H1 (cell line): ENCODE results near the gene SPTBN1. TPM values are rescaled to one million over a fixed set of nuclear protein-coding genes. Genes with fewer than 3 reads are reported as not detected.

Experiments
- CTCF ChIA-PET: fragments of 300-600 bp; sonication (Branson Sonifier 250); formaldehyde crosslinking; loops from one replicate; lab custom pipeline; 2021; ENCODE audit not compliant: partially characterized antibody; lab: Charles Lee
- POLR2A ChIA-PET: fragments of 300-600 bp; sonication (Branson Sonifier 250); formaldehyde crosslinking; loops from one replicate; lab custom pipeline; 2021; ENCODE audit warnings: inconsistent platforms; ENCODE audit not compliant: partially characterized antibody; lab: Charles Lee
- DNase-seq, 2 experiments: peaks; one replicate each; pipeline versions ENCODE4 v3.0.0 to v3.0.0-alpha.2; 2010 to 2022; ENCODE audit warnings: low spot score in 2 of 2, low read depth in 1 of 2, mixed read lengths in 1 of 2
- FAIRE-seq: peaks from 2 replicates; lab custom pipeline; 2011; peaks lifted over from hg19 to GRCh38; lab: Jason Lieb, UNC
- H2AFZ ChIP-seq: 2 replicates; pipeline ENCODE4 v1.8.1; 2012; ENCODE audit warnings: low read length, inconsistent platforms
- H2AK5ac ChIP-seq: 2 replicates; pipeline ENCODE4 v1.6.1; 2013; ENCODE audit warnings: low read depth, low read length
- H2BK120ac ChIP-seq: replicated peaks from 2 replicates; pipeline ENCODE3; 2013; ENCODE audit warnings: low read depth, low read length, inconsistent platforms
- H2BK12ac ChIP-seq: 2 replicates; pipeline ENCODE4 v1.6.1; 2013; ENCODE audit warnings: low read depth, low read length
- H2BK15ac ChIP-seq: 2 replicates; pipeline ENCODE4 v1.6.1; 2013; ENCODE audit warnings: low read length
- H2BK20ac ChIP-seq: 2 replicates; pipeline ENCODE4 v1.6.1; 2013; ENCODE audit warnings: low read length
- H2BK5ac ChIP-seq: 2 replicates; pipeline ENCODE4 v1.6.1; 2013; ENCODE audit warnings: low read depth, low read length
- H3K14ac ChIP-seq: 2 replicates; pipeline ENCODE4 v1.6.1; 2013; ENCODE audit warnings: inconsistent platforms; ENCODE audit not compliant: insufficient read length
- H3K18ac ChIP-seq: 2 replicates; pipeline ENCODE4 v1.6.1; 2013; ENCODE audit warnings: low read length; ENCODE audit errors: extremely low read depth
- H3K23ac ChIP-seq: 2 replicates; pipeline ENCODE4 v1.6.1; 2013; ENCODE audit warnings: inconsistent platforms; ENCODE audit not compliant: insufficient read length
- H3K23me2 ChIP-seq: 2 replicates; pipeline ENCODE4 v1.6.1; 2013; ENCODE audit warnings: low read depth, low read length
- H3K27ac ChIP-seq: 2 replicates; pipeline ENCODE4 v1.6.1; 2011; ENCODE audit warnings: low read depth, low read length, inconsistent platforms
- H3K27me3 ChIP-seq, 4 experiments: replicated peaks in 1 of 4; 1 replicate in 1 of 4; 2 replicates in 3 of 4; pipeline versions ENCODE4 v1.6.1 to v1.8.1; 2011 to 2013; ENCODE audit warnings: low read length in 3 of 4, mild to moderate bottlenecking in 3 of 4, inconsistent platforms in 2 of 4, mixed read lengths in 2 of 4, moderate library complexity in 1 of 4; ENCODE audit not compliant: control insufficient read depth in 3 of 4, insufficient read depth in 3 of 4; ENCODE audit errors: extremely low read depth in 1 of 4
- H3K36me3 ChIP-seq, 4 experiments: 2 replicates each; pipeline versions ENCODE4 v1.6.1 to v1.8.1; 2011 to 2013; ENCODE audit warnings: mild to moderate bottlenecking in 4 of 4, low read length in 3 of 4, moderate library complexity in 2 of 4, control low read depth in 1 of 4, inconsistent platforms in 1 of 4; ENCODE audit not compliant: insufficient read depth in 4 of 4, control insufficient read depth in 2 of 4
- H3K4ac ChIP-seq: replicated peaks from 2 replicates; pipeline ENCODE3; 2013; ENCODE audit warnings: low read length, low read depth, mixed read lengths, inconsistent platforms; ENCODE audit not compliant: insufficient read length
- H3K4me1 ChIP-seq, 4 experiments: replicated peaks in 1 of 4; 1 replicate in 1 of 4; 2 replicates in 3 of 4; pipeline versions ENCODE4 v1.6.1 to v1.8.1; 2011 to 2013; ENCODE audit warnings: low read length in 3 of 4, inconsistent platforms in 2 of 4, mixed read lengths in 1 of 4; ENCODE audit not compliant: insufficient read depth in 4 of 4, control insufficient read depth in 3 of 4
- H3K4me2 ChIP-seq, 2 experiments: 2 replicates each; pipeline versions ENCODE4 v1.6.1 to v1.8.1; 2011 to 2013; ENCODE audit warnings: low read depth in 2 of 2, low read length in 2 of 2, control low read depth in 1 of 2, inconsistent platforms in 1 of 2, mild to moderate bottlenecking in 1 of 2; ENCODE audit not compliant: insufficient read depth in 1 of 2
- H3K4me3 ChIP-seq, 4 experiments: fragments of 200-600, 300-600 bp in 1 of 4; sonication (generic), shearing (Covaris generic), sonication (Bioruptor Twin) in 1 of 4; 2 replicates each; pipeline versions ENCODE4 v1.5.1 to v1.8.1; 2011 to 2016; ENCODE audit warnings: low read length in 4 of 4, low read depth in 3 of 4, control low read depth in 2 of 4, inconsistent platforms in 2 of 4, mild to moderate bottlenecking in 2 of 4, mixed read lengths in 1 of 4, moderate library complexity in 1 of 4; ENCODE audit not compliant: insufficient read depth in 2 of 4; ENCODE audit errors: extremely low read depth in 1 of 4
- H3K56ac ChIP-seq: replicated peaks from 2 replicates; pipeline ENCODE3; 2013; ENCODE audit warnings: low read depth, mild to moderate bottlenecking, mixed read lengths, low read length, inconsistent platforms; ENCODE audit not compliant: insufficient read length
- H3K79me1 ChIP-seq: 2 replicates; pipeline ENCODE4 v1.6.1; 2013; ENCODE audit warnings: low read depth, low read length, control low read depth
- H3K79me2 ChIP-seq, 2 experiments: 2 replicates each; pipeline versions ENCODE4 v1.6.1 to v1.8.1; 2012 to 2013; ENCODE audit warnings: low read length in 2 of 2, mild to moderate bottlenecking in 2 of 2, inconsistent platforms in 1 of 2; ENCODE audit not compliant: insufficient read depth in 2 of 2, control insufficient read depth in 1 of 2
- H3K9ac ChIP-seq, 4 experiments: replicated peaks in 1 of 4; 1 replicate in 1 of 4; 2 replicates in 3 of 4; pipeline versions ENCODE4 v1.6.1 to v1.8.1; 2011 to 2013; ENCODE audit warnings: low read depth in 3 of 4, low read length in 3 of 4, control low read depth in 2 of 4, mild to moderate bottlenecking in 2 of 4, moderate library complexity in 2 of 4, inconsistent platforms in 1 of 4; ENCODE audit errors: extremely low read depth in 1 of 4
- H3K9me3 ChIP-seq, 2 experiments: 2 replicates each; pipeline versions ENCODE4 v1.6.1 to v1.8.1; 2012 to 2013; ENCODE audit warnings: mild to moderate bottlenecking in 2 of 2, moderate library complexity in 2 of 2, control low read depth in 1 of 2, inconsistent platforms in 1 of 2, low read depth in 1 of 2, low read length in 1 of 2, mixed read lengths in 1 of 2; ENCODE audit not compliant: insufficient read depth in 2 of 2
- H4K20me1 ChIP-seq, 2 experiments: replicated peaks in 1 of 2; 2 replicates each; pipeline versions ENCODE3 to v1.8.1; 2011 to 2013; ENCODE audit warnings: inconsistent platforms in 2 of 2, low read length in 2 of 2, mild to moderate bottlenecking in 1 of 2; ENCODE audit not compliant: insufficient read depth in 2 of 2, control insufficient read depth in 1 of 2
- H4K5ac ChIP-seq: 2 replicates; pipeline ENCODE4 v1.6.1; 2013; ENCODE audit warnings: low read length, low read depth, mixed read lengths, inconsistent platforms; ENCODE audit not compliant: insufficient read length
- H4K8ac ChIP-seq: 2 replicates; pipeline ENCODE4 v1.8.0; 2013; ENCODE audit warnings: mild to moderate bottlenecking, moderate library complexity, low read length, inconsistent platforms; ENCODE audit not compliant: insufficient read depth; ENCODE audit errors: extremely low read depth
- H4K91ac ChIP-seq: replicated peaks from 2 replicates; pipeline ENCODE3; 2013; ENCODE audit warnings: low read length, mixed read lengths, inconsistent platforms; ENCODE audit not compliant: insufficient read length
- KDM4A ChIP-seq: IDR thresholded peaks from one replicate; pipeline ENCODE4 v1.7.1; 2012; ENCODE audit warnings: low read depth, mild to moderate bottlenecking, moderate library complexity, low read length, inconsistent platforms; ENCODE audit not compliant: severe bottlenecking
- SIN3A ChIP-seq, 2 experiments: IDR thresholded peaks in 1 of 2; conservative IDR thresholded peaks in 1 of 2; 2 replicates each; pipeline ENCODE4 v1.6.1; 2011 to 2012; ENCODE audit warnings: low read length in 2 of 2, improper control_type of control experiment in 1 of 2, low read depth in 1 of 2, mild to moderate bottlenecking in 1 of 2
- SP2 ChIP-seq: IDR thresholded peaks from 2 replicates; pipeline ENCODE4 v1.6.1; 2012; ENCODE audit warnings: mild to moderate bottlenecking, low read length, inconsistent platforms
- WGBS, 2 experiments: shearing (Covaris generic) in 1 of 2; methylation state at CpG; one replicate each; pipeline versions ENCODE4 v1.1.6 to v1.1.7; 2013 to 2015; ENCODE audit warnings: low lambda C conversion rate in 2 of 2, mixed read lengths in 2 of 2, inconsistent platforms in 1 of 2, low coverage in 1 of 2, missing lambda C conversion rate in 1 of 2; ENCODE audit not compliant: insufficient replicate concordance in 2 of 2, insufficient coverage in 1 of 2, insufficient read length in 1 of 2; ENCODE audit errors: extremely low coverage in 1 of 2, missing lambda C conversion rate in 1 of 2; 5-methylcytosine and 5-hydroxymethylcytosine counted together
- polyA plus RNA-seq, 7 experiments: library from polyadenylated mRNA; depleted of rRNA in 3 of 7; stranded (reverse) in 5 of 7; unstranded in 2 of 7; fragments of >200 nt in 5 of 7; fragments of 200-250 nt in 2 of 7; gene quantifications; 1 replicate in 5 of 7; 2 replicates in 1 of 7; 4 replicates in 1 of 7; pipeline versions ENCODE4 v1.2.1 to v1.2.3, GENCODE V29; 2011 to 2013; ENCODE audit warnings: missing spikeins in 2 of 7, mixed read lengths in 2 of 7
- total RNA-seq: library from RNA; stranded (reverse); fragmentation: NEBNext Ultra II Directional; extraction: Animal tissue kit (Norgen Biotek cat#: 25700); gene quantifications from 2 replicates; pipeline ENCODE4 v1.2.1, GENCODE V29; 2021

SPTBN1 gene
- total and polyA plus RNA-seq, 2 of the 8 experiments (the other 6 are each of a cell fraction or from before 2014, with no cell fraction given) = 31.8 to 180 TPM

- no peak overlapping the region for H4K5ac ChIP-seq
- no peak overlapping the region for H3K14ac ChIP-seq
- no peak overlapping the region for H3K4me2 ChIP-seq
- H2BK5ac ChIP-seq = no peak overlapping the region
- H2AFZ ChIP-seq = no peak overlapping the region
- peaks cover 3% of the 10 kb centered on the region for H3K79me1 ChIP-seq
- no peak for DNase-seq
- H3K4me1 ChIP-seq = no peaks in the 10 kb centered on the region
- H4K8ac ChIP-seq = no peak overlapping the region
- H3K4ac ChIP-seq = no peak overlapping the region
- CTCF ChIA-PET = interaction anchor here (0.6 to 6.7 kb wide), 10 partner anchors 7 to 399 kb away, joined by 3 to 62 read pairs (median 4); no protein-coding TSS in a partner anchor
- H3K36me3 ChIP-seq = no peaks in the 10 kb centered on the region
- no peak for FAIRE-seq
- no peak overlapping the region for H2BK20ac ChIP-seq
- H4K20me1 ChIP-seq = peaks cover 0 to 2% of the 10 kb centered on the region in 2 experiments
- no peak overlapping the region for H2BK15ac ChIP-seq
- H3K27me3 ChIP-seq = no peaks in the 10 kb centered on the region
- H3K18ac ChIP-seq = no peak overlapping the region
- no peak overlapping the region for H3K23ac ChIP-seq
- POLR2A ChIA-PET = interaction anchor here (0.7 kb wide), 1 partner anchor 15 kb away, joined by 3 read pairs; no protein-coding TSS in a partner anchor
- no peak overlapping the region for H4K91ac ChIP-seq
- WGBS, 2 experiments = 81% methylated on average over 2 of the region's 2 CpGs; no CpG with 5 or more reads in 1 of the 2 experiments
- H3K9ac ChIP-seq = no peak overlapping the region
- no peak overlapping the region for H2AK5ac ChIP-seq
- no peak overlapping the region for H3K27ac ChIP-seq
- no peak overlapping the region for H3K56ac ChIP-seq
- H2BK120ac ChIP-seq = no peak overlapping the region
- 0 out of 4 replicates have a peak, but pooled peaks cover 0 to 4% of the 10 kb centered on the region in 2 experiments for H3K79me2 ChIP-seq
- H3K4me3 ChIP-seq = no peak overlapping the region
- no peak overlapping the region for H2BK12ac ChIP-seq
- H3K9me3 ChIP-seq = no peaks in the 10 kb centered on the region
- H3K23me2 ChIP-seq = no peaks in the 10 kb centered on the region
- TF ChIP-seq SIN3A (conservative IDR thresholded peaks at IDR 0.05 in 1 of 2, IDR thresholded peaks at IDR 0.05 in 1 of 2; ENCODE audit: low read depth in 1 of 2, low read length in 2 of 2) (no peak), SP2 (no peak), KDM4A (no peak)
Measured at GRCh38 chr2:54504866-54505265, 48.7 kb downstream of the SPTBN1 start.
